Calu3 (cell line): Measurements from ENCODE around the gene MBP. TPM values are rescaled to one million over a fixed set of nuclear protein-coding genes. Genes with fewer than 3 reads are reported as not detected.
A peak's percentile ranks its signal among the peaks of the same experiment; 100 is the strongest.

ENCODE experiments used
- BruUV-seq: library from RNA; stranded (reverse); fragments of 400-500 nt; replicated peaks from 2 replicates; lab custom pipeline; 2021; lab: Mats Ljungman, UMichigan
- CTCF ChIA-PET: fragments of 300-600 bp; sonication (Branson Sonifier 250); formaldehyde crosslinking; loops from one replicate; lab custom pipeline; 2022; ENCODE audit warnings: antibody characterized with exemption; lab: Charles Lee
- DNase-seq: peaks from one replicate; pipeline ENCODE4 v3.0.0; 2022
- H3K27ac Mint-ChIP-seq: one replicate; pipeline ENCODE4 v1.8.0; 2022; ENCODE audit warnings: mixed read lengths; ENCODE audit not compliant: unreplicated experiment
- H3K27me3 Mint-ChIP-seq: one replicate; pipeline ENCODE4 v1.8.0; 2022; ENCODE audit warnings: mixed read lengths; ENCODE audit not compliant: unreplicated experiment
- H3K36me3 Mint-ChIP-seq: one replicate; pipeline ENCODE4 v1.8.0; 2022; ENCODE audit warnings: mild to moderate bottlenecking, moderate library complexity, mixed read lengths; ENCODE audit not compliant: insufficient read depth, unreplicated experiment
- H3K4me1 Mint-ChIP-seq: one replicate; pipeline ENCODE4 v1.8.0; 2022; ENCODE audit warnings: mild to moderate bottlenecking, low read depth, mixed read lengths; ENCODE audit not compliant: unreplicated experiment
- H3K4me3 Mint-ChIP-seq: one replicate; pipeline ENCODE4 v1.8.0; 2022; ENCODE audit warnings: mild to moderate bottlenecking, low read depth, moderate library complexity, mixed read lengths; ENCODE audit not compliant: unreplicated experiment
- H3K9me3 Mint-ChIP-seq: one replicate; pipeline ENCODE4 v1.8.0; 2022; ENCODE audit warnings: low read depth, mixed read lengths; ENCODE audit not compliant: unreplicated experiment
- intact Hi-C: fragments of 100-400 bp; cut with micrococcal nuclease; formaldehyde crosslinking; loops from one replicate; pipeline ENCODE4 v1.10.0; 2022; ENCODE audit not compliant: unreplicated experiment
- total RNA-seq: library from RNA; stranded (reverse); gene quantifications from 2 replicates; pipeline ENCODE4 v1.2.3, GENCODE V29; 2022
- TF ChIP-seq, protein P1 (sequence below): fragments of 200-600 bp; IDR thresholded peaks from one replicate; pipeline ENCODE4 v1.8.0; 2022; ENCODE audit warnings: antibody characterized with exemption; ENCODE audit not compliant: unreplicated experiment

MBP gene
- total RNA-seq, 1 experiment from 2014 or later = 221 TPM

DNA sequence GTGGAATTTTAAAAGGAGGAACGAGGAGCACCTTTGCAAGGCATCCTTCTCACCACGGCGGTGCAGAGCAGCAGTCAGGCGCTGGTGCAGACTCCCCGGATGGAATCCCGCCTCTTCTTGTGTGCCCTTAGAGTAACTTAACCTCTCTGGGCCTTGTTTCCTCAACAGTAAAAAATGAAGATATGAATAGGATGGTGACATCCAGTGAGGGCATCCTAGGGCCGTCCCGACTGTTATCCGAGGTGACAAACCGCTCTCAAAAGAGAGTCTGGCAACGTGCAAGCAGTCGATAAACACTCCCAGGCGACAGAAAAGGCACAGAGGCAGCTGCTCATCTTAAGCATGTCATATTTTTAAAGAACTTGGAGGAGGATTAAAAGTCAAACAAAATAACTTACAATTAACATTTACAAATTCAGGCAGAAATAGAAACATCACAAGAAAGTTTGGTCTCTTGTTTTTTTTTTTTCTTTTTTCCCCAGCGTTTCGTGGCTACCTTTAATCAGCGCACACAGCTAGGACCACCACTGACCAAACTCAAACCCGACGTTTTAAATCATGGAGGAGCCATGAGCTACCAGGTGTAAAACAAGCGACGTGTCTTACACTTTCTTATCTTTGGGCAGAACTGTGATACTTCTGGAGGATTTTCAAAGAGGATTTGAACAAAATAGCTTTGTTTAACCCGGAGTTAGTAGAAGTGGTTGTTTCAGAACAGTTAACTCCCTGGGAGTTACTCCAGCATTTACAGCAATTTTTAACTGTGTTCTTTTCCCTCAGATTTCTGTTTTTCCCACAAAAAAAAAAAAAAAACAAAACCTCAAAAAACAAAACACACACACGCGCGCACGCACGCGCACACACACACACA, 2.1 kb downstream of the MBP start:
- Mint-ChIP-seq H3K27me3 (no peaks in the 10 kb centered on the region), H3K4me1 (peaks cover 52% of the 10 kb centered on the region), H3K4me3 (peak overlapping the region; percentile 93), H3K27ac (peak overlapping the region; percentile 72), H3K9me3 (no peaks in the 10 kb centered on the region), H3K36me3 (peaks cover 78% of the 10 kb centered on the region)
- CTCF ChIA-PET = interaction anchor here (0.5 to 4.1 kb wide), 14 partner anchors 8 to 308 kb away, joined by 3 to 36 read pairs (median 4); no protein-coding TSS in a partner anchor
- no peak for DNase-seq
- intact Hi-C loops = no loop called here
- TSS peak; percentile 19 for BruUV-seq
- TF ChIP-seq, protein P1, sequence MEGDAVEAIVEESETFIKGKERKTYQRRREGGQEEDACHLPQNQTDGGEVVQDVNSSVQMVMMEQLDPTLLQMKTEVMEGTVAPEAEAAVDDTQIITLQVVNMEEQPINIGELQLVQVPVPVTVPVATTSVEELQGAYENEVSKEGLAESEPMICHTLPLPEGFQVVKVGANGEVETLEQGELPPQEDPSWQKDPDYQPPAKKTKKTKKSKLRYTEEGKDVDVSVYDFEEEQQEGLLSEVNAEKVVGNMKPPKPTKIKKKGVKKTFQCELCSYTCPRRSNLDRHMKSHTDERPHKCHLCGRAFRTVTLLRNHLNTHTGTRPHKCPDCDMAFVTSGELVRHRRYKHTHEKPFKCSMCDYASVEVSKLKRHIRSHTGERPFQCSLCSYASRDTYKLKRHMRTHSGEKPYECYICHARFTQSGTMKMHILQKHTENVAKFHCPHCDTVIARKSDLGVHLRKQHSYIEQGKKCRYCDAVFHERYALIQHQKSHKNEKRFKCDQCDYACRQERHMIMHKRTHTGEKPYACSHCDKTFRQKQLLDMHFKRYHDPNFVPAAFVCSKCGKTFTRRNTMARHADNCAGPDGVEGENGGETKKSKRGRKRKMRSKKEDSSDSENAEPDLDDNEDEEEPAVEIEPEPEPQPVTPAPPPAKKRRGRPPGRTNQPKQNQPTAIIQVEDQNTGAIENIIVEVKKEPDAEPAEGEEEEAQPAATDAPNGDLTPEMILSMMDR = no peak

DNA sequence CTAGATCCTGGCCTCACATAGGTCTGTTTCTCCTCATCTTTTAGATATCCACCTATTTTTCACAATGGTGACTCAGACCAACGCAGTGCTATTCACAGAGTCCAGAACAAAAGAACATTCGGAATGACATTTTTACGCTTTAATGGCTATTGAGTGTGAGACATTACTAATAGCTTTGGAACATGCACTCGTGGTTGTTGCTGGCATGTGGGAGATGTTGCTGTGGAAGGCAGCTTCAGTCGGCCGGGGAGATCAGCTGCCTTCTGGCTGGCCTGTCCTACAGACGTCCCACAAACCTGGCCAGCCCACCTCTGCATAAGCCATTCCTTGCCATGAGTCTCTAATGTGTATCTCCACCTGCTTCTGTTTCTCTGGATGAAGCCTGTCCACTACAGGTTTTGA, 3.4 kb downstream of the MBP start:
- Mint-ChIP-seq H3K4me3 (peak overlapping the region; percentile 93), H3K36me3 (peaks cover 81% of the 10 kb centered on the region), H3K9me3 (no peaks in the 10 kb centered on the region), H3K27me3 (no peaks in the 10 kb centered on the region), H3K4me1 (peaks cover 65% of the 10 kb centered on the region), H3K27ac (peak overlapping the region; percentile 72)
- intact Hi-C loops = loop anchor here (2.0 to 5.0 kb wide), 4 partner anchors 42 to 177 kb away; no protein-coding TSS in a partner anchor
- no TSS peak for BruUV-seq
- DNase-seq = no peak
- TF ChIP-seq, protein P1 = no peak
- CTCF ChIA-PET = interaction anchor here (1.1 to 3.2 kb wide), 2 partner anchors 61 to 82 kb away, joined by 4 to 12 read pairs; no protein-coding TSS in a partner anchor

DNA sequence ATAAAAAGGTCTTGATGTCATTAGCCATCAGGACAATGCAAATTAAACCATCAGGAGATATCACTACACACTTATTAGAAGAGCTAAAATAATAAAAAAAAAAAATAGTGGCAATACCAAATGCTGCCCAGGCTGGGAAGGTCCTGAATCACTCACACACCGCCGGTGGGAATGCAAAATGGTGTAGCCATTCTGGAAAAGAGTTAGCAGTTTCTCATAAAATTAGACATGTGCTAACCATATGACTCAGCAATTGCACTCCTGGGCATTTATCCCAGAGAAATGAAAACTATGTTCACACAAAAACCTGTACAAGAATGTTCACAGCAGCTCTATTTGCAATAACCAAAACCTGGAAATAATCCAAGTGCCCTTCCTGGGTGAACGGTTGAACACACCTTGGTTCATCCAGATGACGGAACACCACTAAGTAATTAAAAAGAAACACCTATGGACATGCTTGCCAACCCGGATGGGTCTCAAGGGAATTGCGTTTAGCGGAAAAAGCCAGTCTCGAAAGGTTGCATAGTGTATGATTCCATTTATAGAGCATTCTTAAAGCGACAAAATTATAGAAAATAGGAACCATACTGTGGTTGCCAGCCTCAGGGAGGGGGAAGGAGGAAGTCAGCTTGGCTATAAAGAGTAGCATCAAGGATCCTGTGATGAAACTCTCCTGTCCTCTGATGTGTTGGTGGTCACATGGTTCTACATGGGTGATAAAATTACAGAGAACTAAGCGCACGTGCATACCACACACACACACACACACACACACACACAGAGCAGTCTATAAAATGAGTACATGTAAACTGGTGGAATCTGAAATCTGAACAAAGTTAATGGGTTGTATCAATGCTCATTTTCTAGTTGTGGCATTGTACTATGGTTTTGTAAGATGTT, 4.6 kb downstream of the MBP start:
- H3K27ac Mint-ChIP-seq = peak overlapping the region; percentile 72
- peaks cover 77% of the 10 kb centered on the region for H3K4me1 Mint-ChIP-seq
- peak; percentile 88 for DNase-seq
- TF ChIP-seq, protein P1 = no peak
- no peaks in the 10 kb centered on the region for H3K27me3 Mint-ChIP-seq
- intact Hi-C loops = loop anchor here (1.0 to 5.0 kb wide), 8 partner anchors 14 to 176 kb away; no protein-coding TSS in a partner anchor
- H3K9me3 Mint-ChIP-seq = no peaks in the 10 kb centered on the region
- CTCF ChIA-PET = interaction anchor here (0.6 to 1.3 kb wide), 7 partner anchors 9 to 84 kb away, joined by 3 to 14 read pairs (median 6); no protein-coding TSS in a partner anchor
- TSS peak; percentile 53 for BruUV-seq
- H3K36me3 Mint-ChIP-seq = peaks cover 79% of the 10 kb centered on the region
- H3K4me3 Mint-ChIP-seq = peak overlapping the region; percentile 93

DNA sequence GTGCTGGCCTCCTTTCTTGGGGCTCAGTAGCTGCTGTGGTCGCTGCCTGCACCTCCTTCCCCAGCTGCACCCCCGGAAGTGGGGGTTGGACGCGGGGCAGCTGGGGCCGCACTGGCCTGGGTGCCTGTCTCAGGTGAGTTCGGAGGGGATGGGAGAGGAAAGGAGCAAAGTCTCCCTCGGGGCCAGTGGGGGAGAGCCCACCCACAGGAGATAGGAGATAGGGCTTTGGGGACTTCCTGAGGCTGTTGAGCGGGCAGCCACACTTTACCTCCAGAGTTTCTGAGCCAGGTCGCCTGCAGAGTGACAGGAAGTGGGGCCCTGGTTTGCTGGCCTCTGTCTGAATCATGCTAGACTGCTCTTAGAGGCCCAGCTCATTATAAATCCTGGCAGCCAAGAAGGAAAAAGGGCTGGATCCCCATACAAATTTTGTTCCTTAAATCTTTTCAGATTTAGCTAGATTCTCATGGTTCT, 8.1 kb downstream of the MBP start:
- Mint-ChIP-seq H3K4me3 (peak overlapping the region; percentile 46), H3K27ac (peak overlapping the region; percentile 72), H3K9me3 (no peaks in the 10 kb centered on the region), H3K4me1 (peaks cover 87% of the 10 kb centered on the region), H3K27me3 (no peaks in the 10 kb centered on the region), H3K36me3 (peaks cover 70% of the 10 kb centered on the region)
- intact Hi-C loops = no loop called here
- CTCF ChIA-PET = interaction anchor here (0.8 to 4.9 kb wide), 7 partner anchors 7 to 87 kb away, joined by 3 to 29 read pairs (median 4); partner anchors contain the start of gene MBP
- DNase-seq = peak; percentile 70
- TF ChIP-seq, protein P1 = no peak
- BruUV-seq = no TSS peak
